HEK293T (cell line): ENCODE data around the gene FAM107B.

Source experiments
- FOXK2 ChIP-seq: fragments of 450-650 bp; IDR thresholded peaks from 2 replicates; pipeline ENCODE4 v1.6.1; 2016; ENCODE audit warnings: mild to moderate bottlenecking
- HDGF ChIP-seq: fragments of 450-650 bp; IDR thresholded peaks from 2 replicates; pipeline ENCODE4 v1.6.1; 2017; ENCODE audit warnings: antibody characterized with exemption, borderline replicate concordance
- SP1 ChIP-seq: fragments of 450-650 bp; IDR thresholded peaks from 2 replicates; pipeline ENCODE4 v1.6.1; 2017
- TARDBP ChIP-seq: fragments of 450-650 bp; IDR thresholded peaks from 2 replicates; pipeline ENCODE4 v1.6.1; 2016

DNA sequence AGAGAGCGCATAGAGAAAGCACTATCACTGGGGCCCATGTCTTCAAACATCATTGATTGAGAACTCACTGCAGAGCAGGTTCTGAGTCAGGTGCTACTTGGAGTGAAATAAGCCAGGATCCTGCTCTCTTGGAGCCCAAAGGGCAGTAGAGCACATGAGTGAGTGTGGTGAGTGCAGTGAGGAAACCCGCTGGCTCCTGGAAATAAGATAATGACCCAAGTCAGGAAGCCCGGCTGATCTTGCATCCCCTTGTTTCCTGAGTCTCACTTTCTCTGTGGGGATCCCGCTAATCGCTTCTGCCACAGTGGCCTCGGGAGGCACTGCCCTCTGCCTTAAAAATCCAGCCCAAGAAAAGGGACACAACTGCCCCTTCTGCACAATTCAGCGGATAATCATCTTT lies 7.1 kb upstream of the FAM107B start:
- no peak for TF ChIP-seq SP1
- no peak for TF ChIP-seq HDGF
- no peak for TF ChIP-seq FOXK2
- TF ChIP-seq TARDBP, result no peak
